GM18951 (cell line): ENCODE results near the gene OGDH.

Experiments used
- POLR2A ChIP-seq: IDR thresholded peaks from 4 replicates; pipeline ENCODE4 v1.6.1; 2011; ENCODE audit warnings: mild to moderate bottlenecking; ENCODE audit not compliant: insufficient read length, insufficient read depth; ENCODE audit errors: extremely low read depth
- in situ Hi-C: fragments of 300-500 bp; cut with MboI; formaldehyde crosslinking; loops from one replicate; pipeline ENCODE4 v1.12.0; 2022; ENCODE audit warnings: low sequenced_read_pairs, mixed read lengths, inconsistent platforms; ENCODE audit not compliant: unreplicated experiment

The OGDH gene

DNA sequence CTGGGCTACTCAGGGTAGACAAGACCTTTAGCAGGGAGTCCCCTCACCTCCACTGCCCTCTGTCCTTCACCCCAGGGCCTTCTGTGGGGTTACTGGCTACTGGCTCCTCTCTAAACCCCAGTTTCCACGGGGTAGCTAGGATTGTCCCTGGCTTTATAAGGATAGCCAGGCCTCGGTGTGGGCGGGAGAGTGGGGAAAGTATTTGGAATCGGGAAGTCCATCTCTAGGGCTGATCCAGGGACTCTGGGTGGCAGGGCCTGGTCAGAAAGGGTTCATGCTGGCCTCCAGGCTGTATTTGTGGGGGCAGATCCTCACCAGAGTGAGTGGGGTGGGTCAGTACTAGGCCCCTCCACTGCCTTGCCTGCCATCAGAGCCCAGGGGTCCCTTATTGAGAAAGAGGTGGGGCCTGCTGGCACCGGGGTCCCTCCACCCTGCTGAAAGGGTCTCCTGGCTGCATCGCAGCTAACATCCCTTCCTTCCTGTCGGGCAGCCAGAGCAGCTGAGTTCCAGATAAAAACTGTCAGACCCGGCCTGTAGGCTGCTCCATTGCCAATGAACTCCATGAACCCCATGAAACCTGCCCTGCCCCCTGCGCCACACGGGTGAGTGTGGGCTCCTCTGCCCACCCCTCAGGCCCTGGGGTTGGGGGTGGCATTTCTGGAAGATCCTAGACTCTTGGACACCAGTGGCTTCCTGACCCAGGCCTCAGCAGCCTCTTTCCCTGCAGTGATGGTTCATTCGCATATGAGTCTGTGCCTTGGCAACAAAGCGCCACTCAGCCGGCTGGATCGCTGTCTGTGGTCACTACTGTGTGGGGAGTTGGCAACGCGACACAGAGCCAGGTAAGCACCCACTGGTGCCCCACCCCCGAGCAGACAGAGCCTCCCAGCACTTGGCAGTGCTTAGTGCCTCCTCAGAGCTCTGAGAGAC, 149.5 kb downstream of the OGDH start:
- in situ Hi-C loops, result no loop called here
- no peak for TF ChIP-seq POLR2A

DNA sequence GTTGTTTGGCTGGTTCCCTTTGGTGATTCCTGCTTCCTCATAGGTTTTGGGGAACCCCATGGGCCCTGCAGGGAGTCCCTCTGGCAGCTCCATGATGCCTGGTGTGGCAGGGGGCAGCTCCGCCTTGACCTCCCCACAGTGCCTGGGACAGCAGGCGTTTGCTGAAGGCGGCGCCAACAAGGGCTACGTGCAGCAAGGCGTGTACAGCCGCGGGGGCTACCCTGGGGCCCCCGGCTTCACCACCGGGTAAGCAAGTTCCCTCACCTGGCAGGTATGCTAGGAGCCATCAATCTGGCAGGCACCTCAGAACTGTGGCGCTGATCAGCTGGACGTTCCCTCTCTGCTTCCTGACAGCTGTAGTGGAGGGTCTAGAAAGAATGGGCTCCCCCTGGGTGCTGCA, 150.5 kb downstream of the OGDH start:
- in situ Hi-C loops, result no loop called here
- no peak for TF ChIP-seq POLR2A

DNA sequence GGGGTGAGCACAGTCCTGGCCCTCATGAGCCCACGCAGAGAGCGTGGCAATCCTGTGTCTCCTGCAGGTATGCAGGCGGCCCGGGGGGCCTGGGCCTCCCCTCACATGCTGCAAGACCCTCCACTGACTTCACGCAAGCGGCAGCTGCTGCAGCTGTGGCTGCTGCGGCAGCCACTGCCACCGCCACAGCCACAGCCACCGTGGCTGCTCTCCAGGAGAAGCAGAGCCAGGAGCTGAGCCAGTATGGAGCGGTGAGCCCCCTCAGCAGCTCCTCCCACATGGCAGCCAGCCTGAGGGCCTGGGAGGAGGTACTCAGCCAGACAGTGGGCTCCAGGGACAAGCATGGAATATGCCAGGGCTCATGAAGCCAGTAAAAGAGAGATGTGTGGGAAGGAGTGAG, 150.9 kb downstream of the OGDH start:
- no peak for TF ChIP-seq POLR2A
- in situ Hi-C loops, result no loop called here

DNA sequence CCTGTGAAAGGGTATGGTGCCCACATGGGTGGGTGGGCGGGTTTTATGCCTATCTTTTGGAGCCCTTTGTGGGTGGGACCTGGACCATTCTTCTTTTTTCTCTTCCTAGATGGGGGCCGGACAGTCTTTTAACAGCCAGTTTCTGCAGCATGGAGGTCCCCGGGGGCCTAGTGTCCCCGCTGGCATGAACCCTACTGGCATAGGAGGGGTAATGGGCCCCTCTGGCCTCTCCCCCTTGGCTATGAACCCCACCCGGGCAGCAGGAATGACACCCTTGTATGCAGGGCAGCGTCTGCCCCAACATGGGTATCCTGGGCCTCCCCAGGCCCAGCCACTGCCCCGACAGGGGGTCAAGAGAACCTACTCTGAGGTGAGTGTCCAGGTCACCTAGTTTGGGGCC, 151.3 kb downstream of the OGDH start:
- in situ Hi-C loops, result no loop called here
- TF ChIP-seq POLR2A, result no peak
